GM12878 (cell line): ENCODE measurements around the gene CKAP5. TPM values are rescaled to one million over a fixed set of nuclear protein-coding genes. Genes with fewer than 3 reads are reported as not detected.

ENCODE experiments used
- ATAC-seq: fragments of 200-7000 bp; cut with Tn5 transposase; 3 replicates; pipeline ENCODE4 v1.9.1; 2020; ENCODE audit warnings: mild to moderate bottlenecking, moderate library complexity
- BruUV-seq: library from RNA; stranded (reverse); fragments of 400-500 nt; replicated peaks from 2 replicates; lab custom pipeline; 2021; lab: Mats Ljungman, UMichigan
- CTCF ChIA-PET: fragments of 300-600 bp; sonication (Branson Sonifier 250); formaldehyde crosslinking; extraction: SDS; loops from one replicate; lab custom pipeline; 2021; ENCODE audit warnings: inconsistent platforms; lab: Yijun Ruan, JAX
- POLR2A ChIA-PET: fragments of 350-600 bp; formaldehyde crosslinking; extraction: SDS; loops from one replicate; lab custom pipeline; 2021; ENCODE audit warnings: inconsistent platforms; lab: Charles Lee
- RAD21 ChIA-PET: fragments of 300-600 bp; sonication (Branson Sonifier 250); formaldehyde crosslinking; loops from one replicate; lab custom pipeline; 2023; ENCODE audit warnings: antibody characterized with exemption; ENCODE audit not compliant: unreplicated experiment; lab: Charles Lee
- SMC1A ChIA-PET: fragments of 300-600 bp; sonication (Branson Sonifier 250); formaldehyde crosslinking; loops from one replicate; lab custom pipeline; 2023; ENCODE audit not compliant: unreplicated experiment, uncharacterized antibody; lab: Charles Lee
- DNase-seq: peaks from one replicate; pipeline ENCODE4 v3.0.0-alpha.2; 2011; ENCODE audit warnings: low read depth, low spot score
- FAIRE-seq: peaks from 3 replicates; lab custom pipeline; 2011; peaks lifted over from hg19 to GRCh38; lab: Jason Lieb, UNC
- H2AFZ ChIP-seq: 2 replicates; pipeline ENCODE4 v1.6.0; 2011; ENCODE audit warnings: low read depth, low read length, control low read depth; ENCODE audit not compliant: control insufficient read depth
- H3K27ac ChIP-seq: 2 replicates; pipeline ENCODE4 v1.5.1; 2011; ENCODE audit warnings: control low read depth; ENCODE audit not compliant: control insufficient read depth, insufficient read depth
- H3K27me3 ChIP-seq, 2 experiments: replicated peaks in 1 of 2; 2 replicates each; pipeline versions ENCODE4 v1.6.0 to v1.6.1; 2011; ENCODE audit warnings: low read length in 1 of 2; ENCODE audit not compliant: control insufficient read depth in 2 of 2, insufficient read depth in 2 of 2
- H3K36me3 ChIP-seq, 2 experiments: 2 replicates each; pipeline ENCODE4 v1.5.1; 2011; ENCODE audit warnings: low read length in 1 of 2; ENCODE audit not compliant: control insufficient read depth in 2 of 2, insufficient read depth in 2 of 2
- H3K4me1 ChIP-seq: 2 replicates; pipeline ENCODE4 v1.6.1; 2011; ENCODE audit warnings: mild to moderate bottlenecking, low read length, moderate library complexity, mixed read lengths; ENCODE audit not compliant: control insufficient read depth, insufficient read depth
- H3K4me2 ChIP-seq: 2 replicates; pipeline ENCODE4 v1.6.0; 2011; ENCODE audit warnings: control low read depth; ENCODE audit not compliant: control insufficient read depth, insufficient read depth
- H3K4me3 ChIP-seq: fragments of 200-600 bp; sonication (generic); 2 replicates; pipeline ENCODE4 v1.5.1; 2016
- H3K79me2 ChIP-seq: 2 replicates; pipeline ENCODE4 v1.6.0; 2011; ENCODE audit warnings: low read length; ENCODE audit not compliant: control insufficient read depth, insufficient read depth
- H3K9ac ChIP-seq: 2 replicates; pipeline ENCODE4 v1.8.0; 2011; ENCODE audit warnings: low read length, control low read depth, mixed read lengths; ENCODE audit not compliant: control insufficient read depth, insufficient read depth
- H3K9me3 ChIP-seq: replicated peaks from 3 replicates; pipeline ENCODE4 v1.5.1; 2011; ENCODE audit warnings: mild to moderate bottlenecking, low read length; ENCODE audit not compliant: control insufficient read depth, insufficient read depth
- H4K20me1 ChIP-seq: 2 replicates; pipeline ENCODE4 v1.6.0; 2011; ENCODE audit not compliant: control insufficient read depth, insufficient read depth
- ATF7 ChIP-seq: fragments of 450-650 bp; IDR thresholded peaks from 2 replicates; pipeline ENCODE4 v1.6.1; 2016; ENCODE audit warnings: low read depth, mild to moderate bottlenecking
- CBFB ChIP-seq: IDR thresholded peaks from 2 replicates; pipeline ENCODE4 v1.6.1; 2016; ENCODE audit warnings: antibody characterized with exemption, low read depth
- CBX5 ChIP-seq: sonication (generic); IDR thresholded peaks from 2 replicates; pipeline ENCODE4 v1.6.1; 2016; ENCODE audit warnings: low read depth, moderate library complexity, mild to moderate bottlenecking, inconsistent platforms
- E4F1 ChIP-seq: fragments of 450-650 bp; IDR thresholded peaks from 2 replicates; pipeline ENCODE4 v1.6.1; 2018; ENCODE audit warnings: borderline replicate concordance, mild to moderate bottlenecking; ENCODE audit not compliant: partially characterized antibody
- FOXK2 ChIP-seq: fragments of 450-650 bp; IDR thresholded peaks from 2 replicates; pipeline ENCODE4 v1.6.1; 2017; ENCODE audit warnings: mild to moderate bottlenecking, moderate library complexity
- IRF5 ChIP-seq: fragments of 450-650 bp; IDR thresholded peaks from 2 replicates; pipeline ENCODE4 v1.6.1; 2017; ENCODE audit warnings: borderline replicate concordance
- RB1 ChIP-seq: fragments of 450-650 bp; formaldehyde crosslinking; IDR thresholded peaks from 2 replicates; pipeline ENCODE4 v1.6.1; 2017; ENCODE audit warnings: mild to moderate bottlenecking, borderline replicate concordance
- SKIL ChIP-seq: fragments of 450-650 bp; IDR thresholded peaks from 2 replicates; pipeline ENCODE4 v1.6.1; 2017; ENCODE audit warnings: mild to moderate bottlenecking, low read depth, inconsistent platforms; ENCODE audit not compliant: poor library complexity, severe bottlenecking
- STAT1 ChIP-seq: fragments of 450-650 bp; conservative IDR thresholded peaks from 2 replicates; pipeline ENCODE4 v1.6.1; 2014; ENCODE audit warnings: antibody characterized with exemption, mild to moderate bottlenecking
- YBX1 ChIP-seq: fragments of 450-650 bp; IDR thresholded peaks from 2 replicates; pipeline ENCODE4 v1.6.1; 2016; ENCODE audit warnings: antibody characterized with exemption
- ZNF24 ChIP-seq: fragments of 450-650 bp; IDR thresholded peaks from 2 replicates; pipeline ENCODE4 v1.6.1; 2017; ENCODE audit warnings: antibody characterized with exemption, mild to moderate bottlenecking
- ZNF687 ChIP-seq: fragments of 450-650 bp; IDR thresholded peaks from 2 replicates; pipeline ENCODE4 v1.6.1; 2017; ENCODE audit warnings: mild to moderate bottlenecking, moderate library complexity
- WGBS: methylation state at CpG from one replicate; pipeline ENCODE4 v1.1.6; 2016; ENCODE audit warnings: low lambda C conversion rate; ENCODE audit not compliant: insufficient replicate concordance, insufficient coverage; ENCODE audit errors: missing lambda C conversion rate; 5-methylcytosine and 5-hydroxymethylcytosine counted together
- in situ Hi-C: fragments of 300-500 bp; cut with MboI; formaldehyde crosslinking; loops from 9 replicates; pipeline ENCODE4 v1.14.3; 2018; ENCODE audit warnings: mixed read lengths
- intact Hi-C: fragments of 100-400 bp; cut with micrococcal nuclease; formaldehyde crosslinking; loops from one replicate; pipeline ENCODE4 v1.14.2; 2022; ENCODE audit not compliant: unreplicated experiment
- polyA plus RNA-seq, 11 experiments: library from polyadenylated mRNA; depleted of rRNA in 4 of 11; unstranded in 6 of 11; stranded (reverse) in 5 of 11; fragments of >200 nt; fragmentation: Nextera tagmentation in 4 of 11; fragmentation: Illumina TruSeq in 1 of 11; extraction: Ambion mirVana in 4 of 11; extraction: Trizol in 1 of 11; gene quantifications; 1 replicate in 1 of 11; 2 replicates in 10 of 11; pipeline versions ENCODE4 v1.2.1 to v1.2.3, GENCODE V29; 2011 to 2016; ENCODE audit warnings: inconsistent platforms in 2 of 11, missing spikeins in 2 of 11, low read depth in 1 of 11
- total RNA-seq, 4 experiments: library from RNA; depleted of rRNA in 3 of 4; stranded (reverse); fragments of >200 nt in 3 of 4; fragmentation: Illumina TruSeq in 1 of 4; extraction: Trizol in 1 of 4; gene quantifications; 2 replicates each; pipeline versions ENCODE4 v1.2.1 to v1.2.3, GENCODE V29; 2013 to 2021

The CKAP5 gene
- total and polyA plus RNA-seq, 10 of the 15 experiments (the other 5 are each of a cell fraction or from before 2014, with no cell fraction given): 20.1 to 161 (median 79.8) TPM

- TF ChIP-seq ZNF687: no peak
- TF ChIP-seq E4F1: no peak
- no peak for TF ChIP-seq STAT1
These were observed 133.1 kb downstream of the CKAP5 start (continued) for GRCh38 chr11:46712874-46713576.

- RAD21 ChIA-PET: no interaction called here
- intact Hi-C loops (no loop called here), in situ Hi-C loops (no loop called here)
- Histone ChIP-seq H3K9me3 (no peaks in the 10 kb centered on the region), H2AFZ (no peak overlapping the region), H4K20me1 (no peaks in the 10 kb centered on the region), H3K4me1 (no peaks in the 10 kb centered on the region), H3K4me2 (no peak overlapping the region), H3K79me2 (no peaks in the 10 kb centered on the region), H3K36me3 (no peaks in the 10 kb centered on the region; a peak in 1 of 4 replicates), H3K9ac (no peak overlapping the region), H3K27ac (no peak overlapping the region), H3K27me3 (no peaks in the 10 kb centered on the region), H3K4me3 (no peak overlapping the region)
- WGBS: 77% methylated on average over 5 of the region's 5 CpGs
- POLR2A ChIA-PET: interaction anchor here (0.6 kb wide), 1 partner anchor 630 kb away, joined by 3 read pairs; no protein-coding TSS in a partner anchor
- SMC1A ChIA-PET: interaction anchor here (1.6 kb wide), 1 partner anchor 9 kb away, joined by 3 read pairs; no protein-coding TSS in a partner anchor
- BruUV-seq: no TSS peak
- CTCF ChIA-PET: interaction anchor here (0.6 kb wide), 1 partner anchor 724 kb away, joined by 6 read pairs; no protein-coding TSS in a partner anchor
- FAIRE-seq: no peak
- no peak for DNase-seq
- no peak for ATAC-seq
- TF ChIP-seq CBFB (no peak), FOXK2 (no peak), IRF5 (no peak), CBX5 (no peak), RB1 (no peak), SKIL (no peak), YBX1 (no peak), ZNF24 (no peak), ATF7 (no peak)
These were observed 134.8 kb downstream of the CKAP5 start for GRCh38 chr11:46711303-46711702.
